Fibroblast of villous mesenchyme (primary cell): ENCODE measurements around the gene TEX36. TPM values are rescaled to one million over a fixed set of nuclear protein-coding genes. Genes with fewer than 3 reads are reported as not detected.
A peak's percentile ranks its signal among the peaks of the same experiment; 100 is the strongest.

Source experiments
- DNase-seq: peaks from one replicate; pipeline ENCODE4 v3.0.0-alpha.2; 2010; ENCODE audit warnings: low read depth
- H3K4me3 ChIP-seq: 2 replicates; pipeline ENCODE4 v1.5.1; 2011; ENCODE audit warnings: low read depth, mild to moderate bottlenecking, low read length
- total RNA-seq: library from RNA; depleted of rRNA; stranded (reverse); fragments of >200 nt; gene quantifications from 2 replicates; pipeline ENCODE4 v1.2.3, GENCODE V29; 2012
- TF ChIP-seq, protein P1 (sequence below): IDR thresholded peaks from 2 replicates; pipeline ENCODE4 v1.5.1; 2012; ENCODE audit warnings: low read depth, mild to moderate bottlenecking, low read length; ENCODE audit not compliant: insufficient read depth

The TEX36 gene
- total RNA-seq, 1 donor = not detected

DNA sequence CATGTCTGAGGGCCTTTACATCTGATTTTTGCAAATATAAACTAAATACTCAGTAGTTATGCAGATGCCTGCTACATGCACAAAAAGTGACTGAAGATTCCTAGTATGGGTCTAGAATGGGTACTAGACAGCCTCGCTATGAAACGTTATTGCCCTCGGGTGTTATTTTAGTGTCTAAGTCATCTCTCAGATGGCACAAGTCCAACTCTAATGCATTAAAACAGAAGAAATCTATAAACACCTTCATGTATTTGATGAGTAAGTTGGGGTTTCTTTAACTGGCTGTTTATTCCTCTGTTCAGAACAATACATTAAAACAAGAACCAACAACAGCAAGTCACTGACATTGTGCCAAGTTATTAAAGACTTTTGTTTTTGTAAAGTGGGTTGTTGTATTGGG is 41.6 kb downstream of the TEX36 start:
- no peak overlapping the region for H3K4me3 ChIP-seq
- TF ChIP-seq, protein P1, sequence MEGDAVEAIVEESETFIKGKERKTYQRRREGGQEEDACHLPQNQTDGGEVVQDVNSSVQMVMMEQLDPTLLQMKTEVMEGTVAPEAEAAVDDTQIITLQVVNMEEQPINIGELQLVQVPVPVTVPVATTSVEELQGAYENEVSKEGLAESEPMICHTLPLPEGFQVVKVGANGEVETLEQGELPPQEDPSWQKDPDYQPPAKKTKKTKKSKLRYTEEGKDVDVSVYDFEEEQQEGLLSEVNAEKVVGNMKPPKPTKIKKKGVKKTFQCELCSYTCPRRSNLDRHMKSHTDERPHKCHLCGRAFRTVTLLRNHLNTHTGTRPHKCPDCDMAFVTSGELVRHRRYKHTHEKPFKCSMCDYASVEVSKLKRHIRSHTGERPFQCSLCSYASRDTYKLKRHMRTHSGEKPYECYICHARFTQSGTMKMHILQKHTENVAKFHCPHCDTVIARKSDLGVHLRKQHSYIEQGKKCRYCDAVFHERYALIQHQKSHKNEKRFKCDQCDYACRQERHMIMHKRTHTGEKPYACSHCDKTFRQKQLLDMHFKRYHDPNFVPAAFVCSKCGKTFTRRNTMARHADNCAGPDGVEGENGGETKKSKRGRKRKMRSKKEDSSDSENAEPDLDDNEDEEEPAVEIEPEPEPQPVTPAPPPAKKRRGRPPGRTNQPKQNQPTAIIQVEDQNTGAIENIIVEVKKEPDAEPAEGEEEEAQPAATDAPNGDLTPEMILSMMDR = no peak
- DNase-seq = no peak

DNA sequence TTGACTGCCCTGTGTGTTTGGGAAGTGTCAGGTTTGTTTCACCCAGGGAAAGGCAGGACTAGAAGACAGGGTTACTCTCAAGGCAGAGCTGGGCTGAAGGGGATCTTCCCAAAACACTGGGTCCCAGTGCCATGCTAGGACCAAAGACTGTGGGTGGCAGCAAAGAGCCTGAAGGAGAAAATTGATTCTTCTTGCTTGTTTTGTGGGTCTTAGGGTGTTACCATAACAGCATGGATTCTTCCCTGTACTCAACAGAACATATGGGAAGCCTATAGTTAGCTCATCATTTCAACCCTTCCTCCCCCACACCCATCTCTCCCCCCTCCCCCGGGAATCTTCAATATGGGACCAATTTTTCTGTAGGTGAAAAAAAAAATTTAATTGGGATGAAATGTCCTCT is 42.3 kb downstream of the TEX36 start:
- H3K4me3 ChIP-seq = no peak overlapping the region
- no peak for DNase-seq

DNA sequence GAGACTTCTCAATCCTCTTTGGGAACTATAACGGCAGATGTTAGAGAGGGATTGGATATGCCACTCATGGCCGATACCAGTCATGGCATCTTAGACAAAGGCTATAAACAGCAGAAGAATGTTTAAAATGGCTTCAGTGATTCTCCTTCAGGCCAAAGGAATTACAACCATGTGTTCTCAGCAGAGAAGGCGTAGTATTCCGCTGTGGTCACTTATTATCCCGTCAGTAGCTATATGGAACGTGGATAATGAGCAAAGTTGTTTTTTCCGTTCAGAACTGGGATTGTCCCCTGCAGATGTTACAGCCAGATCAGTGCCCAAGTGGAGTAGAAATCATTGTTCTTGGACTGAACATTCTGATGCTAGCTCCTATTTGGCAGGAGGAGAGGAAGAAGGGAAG is 43.1 kb downstream of the TEX36 start:
- H3K4me3 ChIP-seq = no peak overlapping the region
- no peak for DNase-seq
- TF ChIP-seq, protein P1 = no peak

More for the DNA sequence above, 42.3 kb downstream of the TEX36 start:
- TF ChIP-seq, protein P1 = no peak

DNA sequence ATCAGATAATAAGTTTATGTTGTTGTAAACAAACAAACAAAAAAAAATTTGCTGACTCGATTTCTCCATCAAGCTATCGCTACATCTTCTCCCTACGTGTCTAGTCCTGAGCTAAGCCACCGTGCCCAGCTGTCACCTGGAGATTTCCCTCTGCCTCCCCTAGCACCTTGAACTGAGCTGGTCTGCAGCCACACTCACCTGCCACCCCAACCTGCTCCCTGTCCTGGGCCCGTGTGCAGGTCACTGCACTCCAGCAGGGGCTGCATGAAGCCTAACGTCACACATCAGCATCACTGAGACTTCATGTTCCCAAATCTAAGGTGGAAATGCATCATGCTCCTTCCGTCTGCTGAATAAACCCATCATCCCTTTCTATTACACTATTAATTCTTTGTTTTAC is 44.4 kb downstream of the TEX36 start:
- TF ChIP-seq, protein P1 = no peak
- no peak overlapping the region for H3K4me3 ChIP-seq
- no peak for DNase-seq

DNA sequence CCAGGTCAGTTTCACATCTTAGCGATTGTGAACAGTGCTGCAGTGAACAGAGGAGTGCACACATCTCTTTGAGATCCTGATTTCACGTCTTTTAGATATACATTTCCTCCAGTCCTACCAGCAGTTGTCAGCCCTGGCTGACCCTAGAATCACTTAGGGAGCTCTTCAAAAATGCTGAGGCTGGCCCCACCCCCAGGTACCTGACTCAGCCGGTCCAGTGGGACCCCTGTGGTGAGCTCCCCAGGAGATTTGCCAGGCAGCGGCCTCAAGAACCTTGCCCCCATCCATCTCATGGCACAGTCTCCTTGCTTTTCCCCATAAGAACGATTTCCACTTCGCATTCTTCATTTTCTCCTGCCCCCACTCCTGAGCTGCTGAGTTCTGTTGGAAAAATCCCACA is 45.5 kb downstream of the TEX36 start:
- TF ChIP-seq, protein P1 = no peak
- no peak for DNase-seq
- H3K4me3 ChIP-seq = no peak overlapping the region

DNA sequence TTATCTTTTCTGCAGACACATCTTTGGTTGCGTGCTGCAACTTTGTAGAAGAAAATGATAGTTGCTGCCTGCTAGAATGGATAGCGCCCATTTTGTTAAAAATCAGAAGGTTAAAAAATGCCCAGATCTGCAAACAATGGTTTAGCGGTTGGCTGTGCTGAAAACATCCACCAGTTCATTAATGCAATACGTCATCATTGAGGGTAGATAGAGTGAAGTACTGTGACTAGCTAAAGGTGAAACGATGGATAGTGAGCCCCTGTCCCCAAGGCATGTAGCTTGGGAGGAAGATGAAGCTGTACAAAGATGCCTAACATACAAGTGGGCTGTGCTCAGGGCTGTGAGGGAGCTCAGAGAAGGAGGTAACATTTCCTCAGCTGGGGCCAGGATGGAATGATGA is 48.4 kb downstream of the TEX36 start:
- TF ChIP-seq, protein P1 = no peak
- no peak overlapping the region for H3K4me3 ChIP-seq
- no peak for DNase-seq

DNA sequence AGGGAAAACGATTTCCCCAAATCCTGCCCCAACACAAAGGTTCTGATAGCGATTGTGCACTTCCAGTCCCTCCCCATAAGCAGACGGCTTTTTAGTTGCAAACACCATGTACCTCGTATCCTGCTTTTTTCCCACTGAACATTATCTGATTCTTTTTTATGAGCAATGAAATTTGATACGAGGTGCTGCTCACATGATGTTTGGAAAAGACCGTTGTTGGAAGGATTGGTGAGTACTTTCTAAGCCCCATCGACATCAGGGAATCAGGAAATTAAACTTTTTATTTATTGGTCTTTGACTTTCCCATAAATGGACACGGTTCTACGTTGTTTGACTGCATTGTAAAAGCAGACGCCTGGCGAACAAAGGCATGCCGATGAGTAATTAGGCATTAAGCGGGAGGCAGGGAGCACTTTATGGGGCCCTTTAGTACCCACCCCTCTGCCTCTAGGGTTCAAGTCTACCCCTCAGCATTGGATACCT is 49.4 kb downstream of the TEX36 start:
- H3K4me3 ChIP-seq = peak overlapping the region; percentile 15
- TF ChIP-seq, protein P1 = no peak

More for the DNA sequence above, 49.4 kb downstream of the TEX36 start:
- DNase-seq = peak; percentile 68
